ENCODE data around the gene EXOC7.

The EXOC7 gene

GRCh38 chr17:76097716-76098295, 5.8 kb downstream of the EXOC7 start:
- no peak overlapping the region for H3K4me3 ChIP-seq (ENCODE audit: low read depth, low read length)
- no peak for DNase-seq (ENCODE audit: low read depth)
- TF ChIP-seq CTCF (IDR thresholded peaks at IDR 0.05; ENCODE audit: insufficient read depth, low read depth, low read length, missing control alignments): no peak

- H3K4me3 ChIP-seq (ENCODE audit: low read depth, low read length): no peak overlapping the region
- no peak for TF ChIP-seq CTCF (IDR thresholded peaks at IDR 0.05; ENCODE audit: insufficient read depth, low read depth, low read length, missing control alignments)
- no peak for DNase-seq (ENCODE audit: low read depth)
These were observed 7.6 kb downstream of the EXOC7 start for GRCh38 chr17:76095943-76096342.

DNA sequence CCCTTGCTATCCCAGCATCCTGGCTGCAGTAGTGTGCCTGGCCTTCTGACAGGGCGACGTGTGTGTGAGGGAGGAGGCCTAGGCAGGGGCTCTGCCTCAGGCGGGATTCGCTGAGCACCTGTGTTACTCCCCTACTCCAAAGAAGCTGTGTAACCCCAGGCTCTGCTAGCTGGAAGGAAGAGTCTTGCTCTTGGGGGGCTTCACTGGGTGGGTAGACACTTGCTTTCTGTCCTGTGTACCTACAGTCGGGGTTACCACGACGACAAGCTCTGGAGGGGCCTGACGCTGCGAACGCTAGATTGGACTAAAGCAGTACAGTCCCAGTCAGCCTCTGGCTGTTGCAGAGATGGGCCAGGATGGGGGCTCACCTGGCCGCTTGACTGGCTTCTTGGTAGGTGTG, 9.5 kb downstream of the EXOC7 start:
- no peak overlapping the region for H3K4me3 ChIP-seq (ENCODE audit: low read depth, low read length)
- DNase-seq (ENCODE audit: low read depth): no peak
- TF ChIP-seq CTCF (IDR thresholded peaks at IDR 0.05; ENCODE audit: insufficient read depth, low read depth, low read length, missing control alignments): no peak

GRCh38 chr17:76092526-76093413, 10.8 kb downstream of the EXOC7 start:
- no peak overlapping the region for H3K4me3 ChIP-seq (ENCODE audit: low read depth, low read length)
- no peak for TF ChIP-seq CTCF (IDR thresholded peaks at IDR 0.05; ENCODE audit: insufficient read depth, low read depth, low read length, missing control alignments)
- DNase-seq (ENCODE audit: low read depth): no peak

DNA sequence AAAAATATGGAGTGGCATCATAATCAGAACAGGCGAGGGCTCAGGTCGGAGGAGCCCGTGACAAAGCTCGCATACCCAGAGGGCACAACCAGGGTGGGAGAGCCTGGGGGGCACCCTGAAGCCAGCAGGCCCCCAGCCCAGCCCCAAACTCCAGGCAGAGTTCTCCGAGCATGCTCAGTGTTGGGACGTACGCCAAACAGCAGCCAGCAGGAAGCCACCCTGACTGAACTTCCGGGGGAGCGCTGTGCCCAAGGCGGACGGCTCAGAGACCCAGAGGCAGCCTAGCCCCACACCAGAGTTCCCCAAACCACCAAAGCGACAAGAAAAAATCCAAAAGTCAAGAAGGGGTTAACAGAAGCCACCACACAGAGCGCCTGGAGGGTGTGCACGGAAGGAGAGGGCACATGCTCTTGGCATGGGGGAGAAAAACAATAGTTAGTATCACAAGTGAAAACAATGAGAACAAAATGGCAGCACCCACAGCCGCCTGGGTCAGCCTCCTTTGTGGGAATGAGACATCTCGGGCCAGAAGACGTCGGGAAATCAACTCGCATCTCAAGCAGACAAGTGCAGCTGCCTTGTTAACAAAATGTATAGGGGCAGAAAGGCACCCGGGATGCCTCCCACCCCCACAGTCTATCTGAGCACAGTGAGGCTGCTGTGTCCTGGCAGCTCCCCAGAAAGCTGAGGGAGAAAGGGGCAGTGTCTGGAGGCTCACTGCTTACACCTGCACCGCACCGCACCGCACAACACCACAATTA, 11.9 kb downstream of the EXOC7 start:
- TF ChIP-seq CTCF (IDR thresholded peaks at IDR 0.05; ENCODE audit: insufficient read depth, low read depth, low read length, missing control alignments): no peak
- no peak for DNase-seq (ENCODE audit: low read depth)
- no peak overlapping the region for H3K4me3 ChIP-seq (ENCODE audit: low read depth, low read length)

DNA sequence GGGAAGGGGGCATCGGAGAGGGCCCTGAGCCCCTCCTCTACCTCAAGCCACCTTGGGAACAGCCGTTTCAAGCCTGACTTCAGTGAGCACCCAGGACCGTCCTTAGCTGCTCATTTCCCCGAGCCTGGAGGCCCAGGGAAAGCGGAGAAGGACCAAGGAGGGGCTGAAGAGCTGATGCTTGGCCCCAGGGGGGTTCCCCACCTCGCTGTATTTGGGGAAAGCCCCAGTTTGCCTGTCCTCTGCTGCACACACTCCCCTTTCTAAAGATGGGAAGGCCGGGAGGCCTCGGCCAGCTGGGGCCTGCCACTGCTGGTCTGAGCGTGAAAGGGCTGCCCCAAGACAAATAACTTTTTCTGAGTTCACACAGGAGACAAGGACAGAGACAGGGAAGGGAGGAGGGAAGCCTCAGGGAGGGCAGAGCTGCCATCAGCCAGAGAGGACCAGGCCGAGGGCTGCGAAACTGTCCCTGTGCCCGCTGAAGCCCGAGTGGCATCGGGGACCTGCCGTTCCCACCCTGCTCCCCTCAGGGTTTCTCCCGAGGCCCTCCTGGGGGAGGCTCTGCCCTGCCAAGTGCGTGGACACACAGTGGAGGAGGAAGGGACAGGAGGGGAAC, 13.0 kb downstream of the EXOC7 start:
- no peak for DNase-seq (ENCODE audit: low read depth)
- no peak overlapping the region for H3K4me3 ChIP-seq (ENCODE audit: low read depth, low read length)
- no peak for TF ChIP-seq CTCF (IDR thresholded peaks at IDR 0.05; ENCODE audit: insufficient read depth, low read depth, low read length, missing control alignments)

All from GM12865 (cell line).